Measurements from ENCODE around the gene MEIOB.

Gene MEIOB

GRCh38 chr16:1787322-1788094 lies 84.5 kb downstream of the MEIOB start:
- TF ChIP-seq POLR2AphosphoS5 (IDR thresholded peaks at IDR 0.05; ENCODE audit: low read depth, low read length) = no peak
- TF ChIP-seq TAF1 (IDR thresholded peaks at IDR 0.05; ENCODE audit: borderline replicate concordance, insufficient read depth, low read length) = no peak
- no peak for TF ChIP-seq REST (IDR thresholded peaks at IDR 0.05; ENCODE audit: insufficient read depth in 1 of 2, low read depth in 2 of 2, low read length in 2 of 2)
- TF ChIP-seq SIN3A (IDR thresholded peaks at IDR 0.05; ENCODE audit: borderline replicate concordance, insufficient read depth, low read length) = no peak
- no peak for TF ChIP-seq FOXP2 (optimal IDR thresholded peaks at IDR 0.05; ENCODE audit: borderline replicate concordance, extremely low read depth, extremely low read length, insufficient read depth)

GRCh38 chr16:1787056-1787321 lies 85.0 kb downstream of the MEIOB start:
- no peak for TF ChIP-seq SIN3A (IDR thresholded peaks at IDR 0.05; ENCODE audit: borderline replicate concordance, insufficient read depth, low read length)
- no peak for TF ChIP-seq FOXP2 (optimal IDR thresholded peaks at IDR 0.05; ENCODE audit: borderline replicate concordance, extremely low read depth, extremely low read length, insufficient read depth)
- no peak for TF ChIP-seq POLR2AphosphoS5 (IDR thresholded peaks at IDR 0.05; ENCODE audit: low read depth, low read length)
- no peak for TF ChIP-seq REST (IDR thresholded peaks at IDR 0.05; ENCODE audit: insufficient read depth in 1 of 2, low read depth in 2 of 2, low read length in 2 of 2)
- TF ChIP-seq TAF1 (IDR thresholded peaks at IDR 0.05; ENCODE audit: borderline replicate concordance, insufficient read depth, low read length) = no peak

- TF ChIP-seq REST (IDR thresholded peaks at IDR 0.05; ENCODE audit: insufficient read depth in 1 of 2, low read depth in 2 of 2, low read length in 2 of 2) (no peak), POLR2AphosphoS5 (IDR thresholded peaks at IDR 0.05; ENCODE audit: low read depth, low read length) (no peak), FOXP2 (optimal IDR thresholded peaks at IDR 0.05; ENCODE audit: borderline replicate concordance, extremely low read depth, extremely low read length, insufficient read depth) (no peak), SIN3A (IDR thresholded peaks at IDR 0.05; ENCODE audit: borderline replicate concordance, insufficient read depth, low read length) (no peak), TAF1 (IDR thresholded peaks at IDR 0.05; ENCODE audit: borderline replicate concordance, insufficient read depth, low read length) (no peak)
Observed at GRCh38 chr16:1786242-1787055, 85.5 kb downstream of the MEIOB start.

- TF ChIP-seq FOXP2 (optimal IDR thresholded peaks at IDR 0.05; ENCODE audit: borderline replicate concordance, extremely low read depth, extremely low read length, insufficient read depth) (no peak), POLR2AphosphoS5 (IDR thresholded peaks at IDR 0.05; ENCODE audit: low read depth, low read length) (no peak), REST (IDR thresholded peaks at IDR 0.05; ENCODE audit: insufficient read depth in 1 of 2, low read depth in 2 of 2, low read length in 2 of 2) (no peak), SIN3A (IDR thresholded peaks at IDR 0.05; ENCODE audit: borderline replicate concordance, insufficient read depth, low read length) (no peak), TAF1 (IDR thresholded peaks at IDR 0.05; ENCODE audit: borderline replicate concordance, insufficient read depth, low read length) (no peak)
Observed at GRCh38 chr16:1785846-1786170, 86.2 kb downstream of the MEIOB start.
